NCI-H2196 treated with DMSO at 0.1 percent for 48 hours (cell line): ENCODE measurements around the gene KRT27.
"Not testable (repeated sequence)": the region's sequence is repeated elsewhere in the genome, so short reads cannot be mapped to it uniquely, and the experiment has no call there.

Experiments
- DNase-seq: peaks from one replicate; lab custom pipeline; 2025; ENCODE audit not compliant: unreplicated experiment; lab: John Stamatoyannopoulos, UW

Gene KRT27

GRCh38 chr17:40782450-40782849 is at the start of gene KRT27:
KRT27 (minus strand) TSS chr17:40782550; CDS start chr17:40782493, 57 bp downstream.
- DNase-seq: no peak

- no peak for DNase-seq
Measured at GRCh38 chr17:40830085-40830776, 47.9 kb upstream of the KRT27 start.

DNA sequence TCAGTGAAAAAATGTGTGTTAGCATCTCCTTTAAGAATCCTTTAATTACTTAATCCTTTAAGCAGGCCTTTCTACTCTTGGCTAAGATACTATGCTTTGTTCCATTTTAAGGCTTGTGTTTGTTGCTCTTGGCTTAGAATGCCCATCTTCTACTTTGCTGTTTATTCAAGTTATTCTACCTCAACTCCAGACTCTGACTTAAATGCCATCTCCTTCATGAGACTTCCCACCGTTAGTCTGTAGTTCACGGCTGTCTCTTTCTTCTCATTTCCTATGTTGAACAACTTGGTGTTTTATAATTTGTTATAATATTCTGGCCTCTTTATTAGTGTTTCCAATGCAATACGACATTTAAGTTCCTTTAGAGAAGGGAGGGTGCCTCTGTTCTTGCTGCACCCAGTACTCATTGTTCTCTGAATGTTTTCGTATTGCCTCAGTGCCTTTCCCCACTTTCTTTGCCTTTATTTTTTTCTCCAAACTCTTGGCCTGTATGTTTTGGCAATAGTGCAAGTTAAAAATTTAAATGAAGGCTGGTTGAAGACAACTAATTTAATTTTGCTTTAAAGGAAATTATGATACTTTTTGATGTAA is 46.2 kb upstream of the KRT27 start:
- DNase-seq: no peak

- no peak for DNase-seq
Measured at GRCh38 chr17:40827746-40828453, 45.5 kb upstream of the KRT27 start.

DNA sequence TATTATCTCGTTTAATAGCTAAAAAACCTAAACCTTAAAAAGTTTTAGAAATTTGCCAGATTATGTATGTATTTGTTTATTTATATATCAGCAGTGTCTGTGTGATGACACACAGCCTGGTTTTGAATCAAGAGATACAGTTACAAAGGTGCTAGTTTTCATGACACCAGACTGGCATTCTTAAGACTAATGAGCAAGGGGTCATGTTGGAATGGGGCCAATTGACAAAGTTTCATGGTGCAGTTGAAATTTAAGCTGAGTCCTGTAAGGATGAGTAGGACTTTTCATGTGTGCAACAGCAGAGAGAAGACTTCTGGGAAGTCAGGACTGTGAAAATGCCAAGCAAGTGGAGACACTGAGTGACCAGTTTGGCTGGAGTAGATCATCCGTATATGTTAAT is 43.2 kb upstream of the KRT27 start:
- no peak for DNase-seq

GRCh38 chr17:40824015-40824832 is 41.9 kb upstream of the KRT27 start:
- DNase-seq: no peak

GRCh38 chr17:40822132-40822812 is 39.9 kb upstream of the KRT27 start, which contains the start of gene KRT10:
KRT10 (minus strand) TSS chr17:40822614; CDS start chr17:40822585, 29 bp downstream.
- no peak for DNase-seq

DNA sequence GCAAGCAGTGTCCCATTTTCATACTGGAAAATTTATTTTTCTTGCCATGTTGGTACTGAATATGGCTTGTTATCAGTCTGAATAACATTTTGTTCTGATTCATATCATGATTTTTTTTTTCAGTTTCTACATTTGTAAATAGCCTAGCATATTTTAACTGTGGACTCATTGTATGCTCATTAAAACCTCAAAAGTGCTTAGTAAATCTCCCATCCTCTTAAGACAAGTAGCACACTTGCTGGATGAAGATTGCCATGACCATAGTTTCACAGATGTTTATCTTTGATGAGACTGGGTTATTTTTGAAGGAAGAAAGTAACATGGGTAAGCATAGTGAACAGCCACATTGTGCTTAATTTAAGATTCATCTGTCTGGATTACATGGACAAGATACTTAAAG is 39.2 kb upstream of the KRT27 start:
- DNase-seq: no peak

DNA sequence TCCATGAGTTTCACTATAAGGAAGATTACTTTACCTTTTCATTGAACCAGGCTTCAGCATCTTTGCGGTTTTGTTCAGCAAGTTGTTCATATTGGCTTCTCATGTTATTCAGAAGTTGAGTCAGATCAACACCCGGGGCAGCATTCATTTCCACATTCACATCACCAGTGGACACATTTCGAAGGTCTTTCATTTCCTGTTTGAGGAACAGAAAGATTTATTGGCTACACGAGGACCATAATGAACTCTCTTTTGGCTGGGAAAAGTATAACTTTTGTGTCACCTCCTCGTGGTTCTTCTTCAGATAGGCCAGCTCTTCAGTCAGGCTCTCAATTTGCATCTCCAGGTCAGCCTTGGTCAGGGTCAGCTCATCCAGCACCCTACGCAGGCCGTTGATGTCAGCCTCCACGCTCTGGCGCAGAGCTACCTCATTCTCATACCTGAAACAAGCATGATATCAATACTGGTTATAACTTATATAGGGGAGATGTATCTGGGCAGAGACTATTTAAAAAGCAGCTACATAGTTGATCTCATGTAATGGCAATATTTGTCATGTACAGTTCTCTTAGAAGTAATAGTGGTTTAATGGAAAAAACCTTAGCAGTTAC is 38.0 kb upstream of the KRT27 start:
- no peak for DNase-seq

- DNase-seq: no peak
Measured at GRCh38 chr17:40819528-40820125, 37.3 kb upstream of the KRT27 start.

DNA sequence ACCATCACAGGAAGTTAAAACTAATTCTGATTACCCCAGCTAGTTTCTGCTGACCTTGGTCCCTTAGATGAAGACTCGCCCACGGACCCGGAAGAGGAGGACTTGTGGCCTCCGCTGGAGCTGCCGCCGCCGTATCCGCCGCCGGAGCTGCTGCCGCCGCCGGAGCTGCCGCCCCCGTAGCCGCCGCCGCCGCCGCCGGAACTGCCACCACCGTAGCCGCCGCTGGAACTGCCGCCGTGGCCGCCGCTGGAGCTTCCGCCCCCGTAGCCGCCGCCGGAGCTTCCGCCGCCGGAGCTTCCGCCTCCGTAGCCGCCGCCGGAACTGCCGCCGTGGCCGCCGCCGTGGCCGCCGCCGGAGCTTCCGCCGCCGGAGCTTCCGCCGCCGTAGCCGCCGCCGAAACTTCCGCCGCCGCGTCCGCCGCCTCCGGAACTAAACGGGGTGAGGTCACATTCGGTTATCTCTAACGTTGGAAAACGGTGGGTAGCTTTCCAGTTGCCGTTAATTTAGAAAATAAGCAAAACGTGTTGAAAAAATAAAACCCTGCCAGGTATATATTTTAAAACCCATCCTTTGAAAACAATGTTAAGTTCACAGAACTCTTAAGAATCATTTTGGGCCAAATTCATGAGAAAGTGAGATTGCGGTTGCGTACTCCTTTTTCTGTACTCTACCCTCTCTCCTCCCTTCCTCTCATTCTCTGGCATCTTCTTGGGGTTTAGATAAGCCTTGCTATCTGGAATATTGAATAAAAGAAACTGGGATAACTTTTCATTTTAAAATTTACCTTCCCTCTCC is 36.6 kb upstream of the KRT27 start:
- peak; percentile 20 for DNase-seq

DNA sequence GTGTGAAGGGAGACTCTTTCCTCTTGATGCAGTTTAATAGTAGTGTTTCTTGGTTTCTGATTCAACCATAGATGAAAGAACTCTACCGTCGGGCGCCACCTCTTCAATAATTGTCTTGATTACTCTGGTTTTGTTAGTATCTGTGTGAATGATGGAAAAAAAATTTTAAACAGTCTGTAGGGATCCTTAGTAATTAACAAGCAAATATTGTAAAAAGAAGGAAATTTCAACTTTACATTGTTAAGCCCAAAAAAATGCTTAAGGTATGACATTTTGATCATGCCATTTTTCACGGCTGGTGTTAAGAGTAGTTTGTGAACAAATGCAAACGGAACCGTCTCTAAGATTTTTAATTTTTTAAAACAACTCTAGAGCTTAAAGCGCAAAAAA is 36.0 kb upstream of the KRT27 start:
- no peak for DNase-seq

DNA sequence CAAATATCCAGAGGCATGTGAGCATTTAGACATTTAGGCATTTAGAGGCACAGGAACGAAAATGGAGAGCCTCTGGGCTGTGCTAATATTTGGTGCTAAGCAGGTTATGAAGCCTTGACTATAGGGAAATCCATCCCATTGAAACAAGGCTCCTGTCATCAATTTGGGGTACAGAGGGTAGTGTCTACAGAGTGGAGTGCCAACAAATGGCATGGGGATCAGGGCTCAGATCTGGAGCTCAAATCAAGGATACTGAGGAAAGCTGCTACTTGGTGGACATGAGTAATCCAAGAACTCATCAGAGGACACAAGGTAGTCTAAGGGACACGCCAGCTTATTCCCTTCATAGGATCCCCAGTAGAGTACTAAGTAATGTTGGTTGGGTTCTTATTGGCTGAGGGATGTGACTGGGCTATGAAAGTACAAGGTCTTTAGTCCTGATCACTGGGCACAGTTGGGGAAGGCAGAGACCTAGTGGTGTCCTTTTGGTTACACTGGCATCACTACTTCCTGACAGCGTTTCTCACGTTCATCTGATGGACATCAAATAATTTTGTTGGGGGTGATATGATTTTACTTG is 34.8 kb upstream of the KRT27 start:
- no peak for DNase-seq

GRCh38 chr17:40816569-40816968 is 34.2 kb upstream of the KRT27 start:
- no peak for DNase-seq

DNA sequence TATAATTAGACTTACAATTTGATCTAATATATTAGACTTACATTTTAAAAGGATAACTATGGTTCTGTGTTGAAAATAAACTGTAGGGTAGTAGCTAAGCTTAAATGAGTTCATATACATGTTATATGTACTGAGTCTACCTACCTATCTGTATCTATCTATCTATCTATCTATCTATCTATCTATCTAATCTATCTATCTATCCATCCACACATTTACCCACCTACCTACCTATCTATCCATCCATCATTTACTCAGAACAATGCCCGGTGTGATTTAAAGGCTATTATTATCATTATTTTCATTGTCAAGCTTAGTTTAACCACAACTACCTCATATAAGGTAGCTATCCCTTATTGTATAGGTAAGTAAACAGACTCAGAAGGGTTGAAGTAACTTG is 33.0 kb upstream of the KRT27 start:
- no peak for DNase-seq

GRCh38 chr17:40814657-40815056 is 32.3 kb upstream of the KRT27 start:
- DNase-seq: not testable (repeated sequence)

GRCh38 chr17:40813804-40814203 is 31.5 kb upstream of the KRT27 start:
- DNase-seq: no peak

DNA sequence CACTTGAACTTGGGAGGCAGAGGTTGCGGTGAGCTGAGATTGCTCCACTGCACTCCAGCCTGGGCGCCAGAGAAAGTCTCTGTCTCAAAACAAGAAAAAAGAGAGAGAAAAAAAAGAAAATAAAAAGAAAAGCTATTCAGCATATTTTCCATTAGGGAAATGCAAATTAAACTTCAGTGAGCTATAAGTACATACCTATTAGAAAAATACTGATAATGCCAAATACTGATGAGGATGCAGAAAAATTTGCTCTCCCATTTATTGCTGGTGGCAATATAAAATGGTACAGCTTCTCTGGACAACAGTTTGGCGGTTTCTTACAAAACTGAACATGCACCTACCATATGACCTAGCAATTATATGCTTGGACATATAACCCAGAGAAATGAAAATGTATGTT is 30.3 kb upstream of the KRT27 start:
- no peak for DNase-seq

- no peak for DNase-seq
Measured at GRCh38 chr17:40810494-40810893, 28.1 kb upstream of the KRT27 start.
